HG03521 (cell line): ENCODE measurements around the gene FZR1.

Source experiments
- ATAC-seq: cut with Tn5 transposase; IDR thresholded peaks from one replicate; pipeline ENCODE4 v1.9.1; 2021; ENCODE audit warnings: mild to moderate bottlenecking, moderate library complexity; ENCODE audit not compliant: unreplicated experiment

The FZR1 gene

DNA sequence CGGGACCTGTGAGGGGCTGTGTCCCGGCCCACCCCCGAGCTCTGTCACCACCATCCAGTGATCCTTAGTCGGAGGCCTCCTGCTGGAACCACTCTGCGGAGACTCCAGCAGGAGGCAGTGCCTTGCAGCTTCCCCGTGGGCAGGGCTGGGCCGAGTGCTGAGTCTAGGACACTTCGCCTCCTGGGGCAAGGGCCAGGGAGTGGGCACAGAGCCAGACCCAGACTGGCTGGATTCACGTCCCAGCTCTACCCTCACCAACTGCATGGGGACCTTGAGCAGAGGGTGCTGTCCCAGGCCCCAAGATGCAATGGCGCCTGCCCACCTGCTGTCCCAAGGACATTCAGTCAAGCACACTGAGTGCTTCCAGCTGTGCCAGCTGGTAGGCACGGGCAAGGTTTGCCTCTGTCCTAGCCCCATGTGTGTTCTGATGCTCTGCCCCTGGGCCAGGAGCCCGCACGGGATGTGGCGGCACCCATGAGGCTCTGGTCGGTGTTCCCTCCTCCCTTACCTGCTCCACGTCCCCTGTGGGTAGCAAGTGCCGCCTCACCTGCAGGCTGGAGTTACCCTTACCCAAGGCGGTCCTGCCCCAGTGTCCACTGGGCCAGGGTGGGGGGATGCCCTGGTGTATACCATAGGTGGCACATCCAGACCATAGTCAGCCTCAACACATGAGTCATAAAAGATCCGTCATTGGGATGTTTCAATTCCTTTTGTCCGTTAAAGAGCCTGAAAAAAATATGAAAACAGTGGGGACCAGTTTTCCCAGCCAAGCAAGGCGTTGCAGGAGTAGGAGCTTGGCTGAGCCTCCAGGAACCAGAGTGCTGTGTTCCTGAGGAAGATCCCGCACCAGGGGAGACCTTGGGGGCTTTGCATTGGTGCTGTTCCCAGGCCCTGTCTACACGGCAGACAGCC lies 7.4 kb downstream of the FZR1 start:
- ATAC-seq: no peak

DNA sequence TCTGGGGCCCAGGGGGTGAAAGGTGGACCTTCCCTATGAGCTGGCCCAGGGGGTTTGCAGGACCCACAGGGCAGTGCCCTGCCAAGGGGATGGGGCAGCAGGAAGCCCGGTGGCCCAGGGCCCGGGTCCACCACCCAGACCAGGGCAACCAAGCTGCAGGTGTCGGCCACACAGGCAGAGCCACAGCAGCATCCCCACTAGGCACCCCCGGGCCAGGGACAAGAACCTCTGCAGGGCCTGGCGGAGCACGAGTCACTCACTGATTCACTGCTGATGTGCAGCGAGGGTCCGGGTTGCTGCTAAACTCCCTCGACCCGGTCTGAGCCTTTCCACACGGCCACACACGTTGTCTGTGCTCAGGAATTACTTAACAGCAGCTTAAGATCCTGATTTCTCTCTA lies 8.8 kb downstream of the FZR1 start:
- ATAC-seq: no peak

DNA sequence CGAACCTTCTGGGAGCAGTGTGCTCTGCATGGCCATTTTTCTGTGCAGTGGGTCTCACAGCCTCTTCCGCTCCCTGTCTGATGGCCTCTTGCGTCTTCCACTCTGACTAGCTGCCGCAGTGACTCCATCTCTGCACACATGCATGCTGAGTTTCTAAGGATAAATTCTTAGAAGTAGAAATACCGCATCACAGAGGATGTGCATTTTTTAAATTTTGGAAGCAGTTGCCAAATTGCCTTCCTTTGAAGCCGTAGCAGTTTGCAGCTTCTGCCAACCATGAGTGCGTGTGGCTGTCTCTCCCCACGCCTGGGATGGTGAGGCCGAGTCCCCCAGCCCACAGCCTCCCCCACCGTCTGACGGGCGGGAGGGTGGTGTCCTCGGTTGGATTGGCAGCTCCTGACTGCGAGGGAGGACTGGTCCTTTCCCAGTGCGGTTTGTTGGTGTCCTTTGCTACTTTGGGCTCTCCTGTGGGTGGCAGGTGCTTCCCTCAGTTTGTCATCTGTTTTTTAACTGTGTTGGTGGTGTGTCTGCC lies 9.8 kb downstream of the FZR1 start:
- ATAC-seq: no peak

DNA sequence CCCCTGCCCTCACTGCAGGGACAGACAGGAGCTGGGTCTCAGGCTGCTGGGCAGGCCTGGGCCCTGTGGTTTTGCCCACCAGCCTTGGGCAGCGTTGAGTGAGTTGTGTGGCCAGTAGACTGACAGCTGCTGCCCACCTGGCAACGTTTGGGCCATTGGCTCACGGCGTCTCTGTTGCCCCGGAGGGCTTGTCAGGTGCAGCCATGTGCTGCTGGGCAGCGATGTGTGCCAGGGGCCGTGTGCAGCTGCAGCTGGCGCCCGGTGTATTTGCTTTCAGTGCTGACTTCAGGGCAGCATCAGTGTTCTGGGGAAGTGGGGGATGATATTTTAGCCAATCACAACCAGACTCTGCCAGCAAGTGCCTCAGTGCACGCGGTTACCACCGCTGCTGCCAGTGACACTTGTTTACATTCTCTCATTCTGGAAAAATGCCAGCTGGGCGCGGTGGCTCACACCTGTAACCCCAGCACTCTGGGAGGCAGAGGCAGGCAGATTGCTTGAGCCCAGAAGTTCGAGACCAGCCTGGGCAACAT lies 10.6 kb downstream of the FZR1 start:
- no peak for ATAC-seq

DNA sequence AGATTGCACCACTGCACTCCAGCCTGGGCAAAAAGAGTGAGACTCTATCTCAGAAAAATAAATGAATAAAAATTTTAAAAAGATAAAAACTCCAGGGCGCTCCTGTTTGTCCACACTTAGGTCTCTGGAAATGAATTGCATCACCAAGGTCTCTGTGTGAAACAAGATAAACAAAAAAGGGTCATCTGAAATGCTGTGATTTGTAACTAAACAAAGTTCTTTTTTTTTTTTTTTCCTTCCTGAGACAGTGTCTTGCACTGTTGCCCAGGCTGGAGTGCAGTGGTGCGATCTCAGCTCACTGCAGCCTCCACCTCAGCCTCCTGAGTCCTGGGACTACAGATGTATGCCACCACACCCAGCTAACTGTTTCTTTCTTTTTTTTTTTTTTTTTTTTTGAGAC lies 11.5 kb downstream of the FZR1 start:
- no peak for ATAC-seq

DNA sequence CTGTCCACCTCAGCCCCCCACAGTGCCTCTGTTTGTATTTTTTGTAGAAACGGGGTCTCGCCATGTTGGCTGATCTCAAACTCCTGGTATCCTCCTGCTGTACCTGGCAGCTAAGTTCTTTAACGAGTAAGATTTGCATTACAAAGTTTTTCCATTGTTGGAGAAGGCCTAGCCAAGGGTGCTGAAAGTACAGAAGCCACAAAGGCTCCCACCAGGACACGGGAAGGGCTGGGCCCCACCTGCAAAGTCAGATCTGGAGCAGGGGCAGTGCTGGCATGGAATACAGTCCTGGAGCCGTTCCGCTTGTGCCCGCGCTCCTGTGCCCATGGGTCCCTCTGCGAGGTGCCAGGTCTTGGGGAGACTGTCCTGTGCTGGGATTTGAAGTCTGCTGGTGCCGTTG lies 12.1 kb downstream of the FZR1 start:
- ATAC-seq: no peak

- ATAC-seq: no peak
These were observed 12.5 kb downstream of the FZR1 start for GRCh38 chr19:3518659-3519058.

DNA sequence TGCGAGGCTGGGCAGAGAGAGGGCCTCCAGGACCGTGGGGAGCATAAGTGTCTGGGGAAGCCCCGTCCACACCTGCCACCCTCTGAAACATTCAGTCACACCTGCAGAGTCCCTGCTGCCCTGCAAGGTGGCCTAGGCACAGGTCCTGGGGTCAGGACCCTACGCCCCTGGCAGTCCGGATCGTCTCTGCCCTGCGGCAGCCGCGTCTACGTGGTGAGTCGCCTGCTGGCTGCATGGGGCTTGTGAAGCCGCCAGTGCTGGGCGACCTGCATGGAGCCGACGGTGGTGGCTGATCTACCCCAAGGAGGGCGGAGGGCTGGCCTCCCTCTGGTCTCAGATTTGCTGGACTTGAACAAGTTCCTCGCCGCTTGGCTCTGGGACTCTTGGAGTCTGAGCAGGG lies 13.0 kb downstream of the FZR1 start:
- no peak for ATAC-seq

- ATAC-seq: no peak
These were observed 14.3 kb downstream of the FZR1 start for GRCh38 chr19:3520166-3521103.

GRCh38 chr19:3521104-3521445 lies 15.0 kb downstream of the FZR1 start:
- ATAC-seq: no peak

DNA sequence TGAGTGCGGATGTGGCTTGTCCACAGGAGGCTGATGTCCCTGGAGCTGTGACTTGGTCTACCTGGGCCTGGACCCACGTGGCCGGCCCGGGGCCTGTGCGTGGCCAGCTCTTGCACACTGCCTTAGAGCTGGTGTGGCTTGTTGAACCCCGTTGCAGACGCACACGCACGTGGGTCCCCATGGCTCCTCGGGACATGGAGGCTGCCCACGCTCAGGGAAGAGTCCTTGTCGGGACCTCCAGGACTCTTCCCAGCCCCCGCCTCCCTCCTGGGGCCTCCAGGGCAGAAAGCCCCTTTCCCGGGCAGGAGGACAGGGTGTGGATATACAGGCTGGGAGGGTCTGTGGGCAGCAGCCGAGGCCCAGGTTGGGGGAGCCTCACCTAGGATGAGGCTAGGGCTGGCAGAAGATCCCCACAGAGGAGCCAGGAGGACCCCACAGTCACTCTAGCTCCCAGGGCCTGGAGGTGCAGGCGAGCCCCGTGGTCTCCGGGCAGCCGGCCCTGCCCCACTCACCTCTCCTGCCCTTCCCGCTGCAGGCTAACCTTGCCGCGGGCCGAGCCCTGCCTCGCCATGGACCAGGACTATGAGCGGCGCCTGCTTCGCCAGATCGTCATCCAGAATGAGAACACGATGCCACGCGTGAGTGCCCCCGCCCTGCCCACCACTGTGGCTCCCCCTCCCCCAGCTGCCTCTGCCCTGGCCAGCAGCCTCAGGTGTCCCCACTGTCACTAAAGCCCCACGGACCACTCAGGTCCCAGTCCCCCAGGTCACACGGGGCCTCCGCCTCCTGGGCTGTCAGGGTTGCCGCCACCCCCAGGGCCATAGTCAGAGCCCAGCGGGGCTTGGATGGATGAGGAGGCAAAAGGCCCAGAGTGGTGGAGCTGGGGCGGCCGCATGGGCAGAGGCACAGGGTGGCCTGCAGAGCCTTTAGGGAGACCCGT lies 16.6 kb downstream of the FZR1 start:
- no peak for ATAC-seq

GRCh38 chr19:3523361-3524077 lies 17.4 kb downstream of the FZR1 start:
- ATAC-seq: no peak

DNA sequence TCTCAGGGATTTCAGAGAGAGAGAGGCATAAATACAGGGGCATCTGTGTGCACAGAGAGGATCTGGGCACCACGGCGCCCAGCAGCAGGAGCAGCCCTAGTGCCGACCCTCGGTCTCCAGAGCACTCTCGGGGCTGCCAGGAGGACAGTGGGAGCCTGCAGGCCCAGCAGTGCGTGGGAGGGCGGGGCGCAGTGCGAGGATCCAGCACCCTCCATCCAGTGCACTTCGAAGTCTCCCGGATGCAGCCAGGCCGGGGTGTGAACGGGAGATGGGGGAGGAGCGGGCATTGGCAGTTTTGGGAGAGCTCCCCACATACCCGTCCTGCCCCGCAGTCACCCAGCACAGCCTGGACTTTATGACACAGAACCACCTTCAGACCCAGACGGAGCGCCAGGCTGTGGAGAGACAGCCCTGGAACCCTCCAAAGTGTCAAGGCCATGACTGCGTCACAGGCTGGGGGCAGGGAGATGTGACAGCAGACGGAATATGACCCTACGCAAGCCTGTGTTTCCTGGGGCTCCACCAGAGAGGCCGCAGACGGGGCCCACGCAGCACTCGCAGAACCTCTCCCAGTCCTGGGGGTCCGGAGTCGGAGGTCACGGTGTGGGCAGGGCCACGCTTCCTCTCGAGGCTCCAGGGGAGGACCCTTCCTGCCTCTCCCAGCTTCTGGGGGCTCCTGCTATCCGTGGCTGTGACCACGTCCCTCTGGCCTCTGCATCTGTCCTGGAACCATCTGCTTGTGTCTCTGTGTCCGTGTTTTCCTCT lies 18.1 kb downstream of the FZR1 start:
- no peak for ATAC-seq

- ATAC-seq: no peak
These were observed 18.9 kb downstream of the FZR1 start for GRCh38 chr19:3524904-3525451.

GRCh38 chr19:3526507-3527237 lies 20.6 kb downstream of the FZR1 start:
- ATAC-seq: no peak

- no peak for ATAC-seq
These were observed 21.3 kb downstream of the FZR1 start for GRCh38 chr19:3527238-3527910.

DNA sequence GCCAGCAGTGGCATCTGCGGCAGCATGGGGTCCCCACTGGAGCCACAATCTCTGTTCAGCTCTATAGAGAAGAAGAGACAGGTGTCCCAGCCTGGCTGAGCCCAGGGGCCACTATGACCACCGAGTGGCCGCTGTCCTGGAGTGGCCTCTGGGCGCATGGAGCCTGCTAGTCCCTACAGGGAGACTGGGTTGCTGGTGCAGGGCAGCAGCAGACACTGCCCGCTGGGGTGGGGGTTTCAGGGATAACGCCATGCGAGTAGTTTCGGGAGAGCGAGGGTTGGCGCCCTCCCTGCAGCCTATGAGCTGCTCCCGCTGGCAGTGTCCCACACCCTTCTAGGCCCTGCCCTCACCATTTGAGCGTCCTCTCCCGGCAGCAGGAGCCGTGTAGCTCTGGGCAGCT lies 22.0 kb downstream of the FZR1 start:
- ATAC-seq: no peak
